ENCODE data around the gene RASGRP3. TPM values are rescaled to one million over a fixed set of nuclear protein-coding genes. Genes with fewer than 3 reads are reported as not detected.

RASGRP3 gene
- total and polyA plus RNA-seq, 2 of the 13 experiments (the other 11 are each of a cell fraction or from before 2014, with no cell fraction given), result 0.01 TPM; not detected in 1

- TF ChIP-seq ZNF460 (CRISPR knock-in tag; IDR thresholded peaks at IDR 0.05; ENCODE audit: borderline replicate concordance), result no peak
- TF ChIP-seq DMAP1 (CRISPR knock-in tag; IDR thresholded peaks at IDR 0.05), result peak; percentile 96
- peak; percentile 97; the same call in 1 of the 2 replicates for TF ChIP-seq ZNF598 (CRISPR knock-in tag; IDR thresholded peaks at IDR 0.05; ENCODE audit: borderline replicate concordance)
- no peak for TF ChIP-seq ETS1 (CRISPR knock-in tag; IDR thresholded peaks at IDR 0.05)
- peak; percentile 81 for TF ChIP-seq ZNF275 (CRISPR knock-in tag; IDR thresholded peaks at IDR 0.05; ENCODE audit: borderline replicate concordance)
- TF ChIP-seq AKNA (CRISPR knock-in tag; IDR thresholded peaks at IDR 0.05; ENCODE audit: borderline replicate concordance), result 0 out of 2 replicates have a peak, but pooled peaks have one; percentile 47
- peak; percentile 49; the same call in 1 of the 2 replicates for TF ChIP-seq ISX (CRISPR knock-in tag; conservative IDR thresholded peaks at IDR 0.05)
- 0 out of 2 replicates have a peak, but pooled peaks have one; percentile 37 for TF ChIP-seq RAD21 (CRISPR knock-in tag; IDR thresholded peaks at IDR 0.05)
- peak; percentile 14; the same call in 1 of the 2 replicates for TF ChIP-seq LRRFIP1 (CRISPR knock-in tag; conservative IDR thresholded peaks at IDR 0.05)
- peak; percentile 13; the same call in 1 of the 2 replicates for TF ChIP-seq TSC22D2 (CRISPR knock-in tag; IDR thresholded peaks at IDR 0.05; ENCODE audit: borderline replicate concordance)
- no peak for TF ChIP-seq ZNF3 (CRISPR knock-in tag; IDR thresholded peaks at IDR 0.05)
- TF ChIP-seq RBM39 (IDR thresholded peaks at IDR 0.05; ENCODE audit: low read depth, low read length, poor library complexity, severe bottlenecking), result peak; percentile 67
- no peak for TF ChIP-seq MYNN (CRISPR knock-in tag; IDR thresholded peaks at IDR 0.05; ENCODE audit: low read depth)
- peak; percentile 75 for TF ChIP-seq ARID5B (CRISPR knock-in tag; IDR thresholded peaks at IDR 0.05)
Measured at GRCh38 chr2:33599175-33599942, 122.9 kb downstream of the RASGRP3 start, which contains the start of gene FAM98A (continued).
